Activated B cell treated with CpG ODN at 0.5 μM for 24 hours (primary cell): ENCODE results near the gene CNN2. TPM values are rescaled to one million over a fixed set of nuclear protein-coding genes. Genes with fewer than 3 reads are reported as not detected.

ENCODE experiments used
- ATAC-seq: fragments of 200-7000 bp; cut with Tn5 transposase; one replicate; pipeline ENCODE4 v1.10.0; 2021; ENCODE audit warnings: low read depth, mild to moderate bottlenecking, moderate library complexity
- CTCF ChIA-PET: fragments of 350-600 bp; sonication (Branson Sonifier 250); formaldehyde crosslinking; loops from one replicate; lab custom pipeline; 2021; ENCODE audit warnings: antibody characterized with exemption; lab: Charles Lee
- POLR2A ChIA-PET: fragments of 350-600 bp; sonication (Branson Sonifier 250); formaldehyde crosslinking; loops from one replicate; lab custom pipeline; 2021; ENCODE audit warnings: antibody characterized with exemption; lab: Charles Lee
- DNase-seq: peaks from one replicate; pipeline ENCODE4 v3.0.0; 2022
- H3K27ac Mint-ChIP-seq: one replicate; pipeline ENCODE4 v1.8.0; 2020; ENCODE audit warnings: mixed read lengths
- H3K27me3 Mint-ChIP-seq: one replicate; pipeline ENCODE4 v1.8.0; 2021; ENCODE audit warnings: mixed read lengths
- H3K36me3 Mint-ChIP-seq: one replicate; pipeline ENCODE4 v1.8.0; 2021; ENCODE audit warnings: low read depth, mixed read lengths
- H3K4me1 Mint-ChIP-seq: one replicate; pipeline ENCODE4 v1.8.0; 2021; ENCODE audit warnings: mixed read lengths
- H3K4me3 Mint-ChIP-seq: one replicate; pipeline ENCODE4 v1.8.0; 2020; ENCODE audit warnings: mild to moderate bottlenecking, mixed read lengths
- H3K9me3 Mint-ChIP-seq: one replicate; pipeline ENCODE4 v1.8.0; 2020; ENCODE audit warnings: mixed read lengths
- intact Hi-C: fragments of 100-400 bp; cut with micrococcal nuclease; formaldehyde crosslinking; loops from one replicate; pipeline ENCODE4 v1.15.1; 2024
- total RNA-seq: library from RNA; stranded (reverse); gene quantifications from 2 replicates; pipeline ENCODE4 v1.2.3, GENCODE V29; 2022
- TF ChIP-seq, protein P1 (sequence below): fragments of 200-600 bp; IDR thresholded peaks from one replicate; pipeline ENCODE4 v1.8.0; 2022; ENCODE audit warnings: antibody characterized with exemption, mild to moderate bottlenecking

Gene CNN2
- total RNA-seq, 1 donor from 2014 or later = 352 TPM

DNA sequence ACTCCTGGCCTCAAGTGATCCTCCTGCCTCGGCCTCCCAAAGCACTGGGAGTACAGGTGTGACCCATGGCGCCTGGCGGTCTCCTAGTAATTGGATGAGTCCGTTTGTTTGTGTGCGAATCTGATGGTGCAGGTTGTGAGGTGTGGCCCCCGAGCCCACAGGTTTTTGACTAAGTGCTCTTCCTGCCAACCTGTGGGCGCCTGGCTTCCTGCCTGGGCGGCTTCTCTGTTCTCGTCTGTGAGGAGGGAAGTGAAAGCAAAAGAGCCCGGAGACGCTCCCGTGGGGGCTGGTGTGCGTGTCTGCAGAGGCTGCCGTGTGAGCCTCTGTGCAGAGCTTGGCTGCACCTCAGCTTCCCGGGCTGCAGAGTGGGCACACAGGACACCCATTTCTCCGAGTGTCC, 50.5 kb downstream of the CNN2 start:
- intact Hi-C loops = loop anchor here (1.0 kb wide), 4 partner anchors 10 to 56 kb away; partner anchors contain the start of genes ABCA7, ARHGAP45, RNU6-2 and TMEM259
- Mint-ChIP-seq H3K9me3 (no peaks in the 10 kb centered on the region), H3K4me1 (peaks cover 67% of the 10 kb centered on the region), H3K36me3 (peaks cover 60% of the 10 kb centered on the region), H3K27me3 (no peaks in the 10 kb centered on the region), H3K27ac (peak overlapping the region; percentile 93), H3K4me3 (peak overlapping the region; percentile 71)
- DNase-seq = peak; percentile 84
- POLR2A ChIA-PET = interaction anchor here (0.6 to 13.1 kb wide), 25 partner anchors 9 to 361 kb away, joined by 3 to 184 read pairs (median 6); partner anchors contain the start of genes ABCA7, ARHGAP45, CIRBP and CNN2
- ATAC-seq = peak; percentile 89
- TF ChIP-seq, protein P1, sequence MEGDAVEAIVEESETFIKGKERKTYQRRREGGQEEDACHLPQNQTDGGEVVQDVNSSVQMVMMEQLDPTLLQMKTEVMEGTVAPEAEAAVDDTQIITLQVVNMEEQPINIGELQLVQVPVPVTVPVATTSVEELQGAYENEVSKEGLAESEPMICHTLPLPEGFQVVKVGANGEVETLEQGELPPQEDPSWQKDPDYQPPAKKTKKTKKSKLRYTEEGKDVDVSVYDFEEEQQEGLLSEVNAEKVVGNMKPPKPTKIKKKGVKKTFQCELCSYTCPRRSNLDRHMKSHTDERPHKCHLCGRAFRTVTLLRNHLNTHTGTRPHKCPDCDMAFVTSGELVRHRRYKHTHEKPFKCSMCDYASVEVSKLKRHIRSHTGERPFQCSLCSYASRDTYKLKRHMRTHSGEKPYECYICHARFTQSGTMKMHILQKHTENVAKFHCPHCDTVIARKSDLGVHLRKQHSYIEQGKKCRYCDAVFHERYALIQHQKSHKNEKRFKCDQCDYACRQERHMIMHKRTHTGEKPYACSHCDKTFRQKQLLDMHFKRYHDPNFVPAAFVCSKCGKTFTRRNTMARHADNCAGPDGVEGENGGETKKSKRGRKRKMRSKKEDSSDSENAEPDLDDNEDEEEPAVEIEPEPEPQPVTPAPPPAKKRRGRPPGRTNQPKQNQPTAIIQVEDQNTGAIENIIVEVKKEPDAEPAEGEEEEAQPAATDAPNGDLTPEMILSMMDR = no peak
- CTCF ChIA-PET = interaction anchor here (1.1 kb wide), 1 partner anchor 12 kb away, joined by 3 read pairs; no protein-coding TSS in a partner anchor

DNA sequence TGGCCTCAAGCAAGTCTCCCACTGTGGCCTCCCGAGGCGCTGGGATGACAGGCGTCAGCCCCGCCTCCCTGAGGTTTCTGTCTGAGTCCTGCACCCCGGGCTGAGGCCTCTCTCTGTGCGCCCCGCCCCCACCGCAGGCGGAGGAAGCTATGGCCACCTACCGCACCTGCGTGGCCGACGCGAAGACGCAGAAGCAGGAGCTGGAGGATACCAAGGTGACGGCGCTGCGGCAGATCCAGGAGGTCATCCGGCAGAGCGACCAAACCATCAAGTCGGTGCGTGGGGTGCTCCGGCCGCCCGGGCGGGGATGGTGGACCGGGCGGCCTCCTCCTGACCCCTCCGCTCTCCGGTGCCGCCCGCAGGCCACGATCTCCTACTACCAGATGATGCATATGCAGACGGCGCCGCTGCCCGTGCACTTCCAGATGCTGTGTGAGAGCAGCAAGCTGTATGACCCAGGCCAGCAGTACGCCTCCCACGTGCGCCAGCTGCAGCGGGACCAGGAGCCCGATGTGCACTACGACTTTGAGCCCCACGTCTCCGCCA, 53.2 kb downstream of the CNN2 start:
- H3K27me3 Mint-ChIP-seq = no peaks in the 10 kb centered on the region
- TF ChIP-seq, protein P1 = no peak
- ChIA-PET CTCF (interaction anchor here (1.1 kb wide), 1 partner anchor 15 kb away, joined by 4 read pairs; no protein-coding TSS in a partner anchor), POLR2A (interaction anchor here (0.6 to 13.1 kb wide), 6 partner anchors 7 to 189 kb away, joined by 3 to 184 read pairs (median 4); partner anchors contain the start of genes ABCA7, ARHGAP45 and CIRBP)
- intact Hi-C loops = no loop called here
- no peaks in the 10 kb centered on the region for H3K9me3 Mint-ChIP-seq
- peak overlapping the region; percentile 41 for H3K27ac Mint-ChIP-seq
- peaks cover 62% of the 10 kb centered on the region for H3K36me3 Mint-ChIP-seq
- DNase-seq = no peak
- H3K4me1 Mint-ChIP-seq = peaks cover 59% of the 10 kb centered on the region
- no peak for ATAC-seq
- H3K4me3 Mint-ChIP-seq = no peak overlapping the region

DNA sequence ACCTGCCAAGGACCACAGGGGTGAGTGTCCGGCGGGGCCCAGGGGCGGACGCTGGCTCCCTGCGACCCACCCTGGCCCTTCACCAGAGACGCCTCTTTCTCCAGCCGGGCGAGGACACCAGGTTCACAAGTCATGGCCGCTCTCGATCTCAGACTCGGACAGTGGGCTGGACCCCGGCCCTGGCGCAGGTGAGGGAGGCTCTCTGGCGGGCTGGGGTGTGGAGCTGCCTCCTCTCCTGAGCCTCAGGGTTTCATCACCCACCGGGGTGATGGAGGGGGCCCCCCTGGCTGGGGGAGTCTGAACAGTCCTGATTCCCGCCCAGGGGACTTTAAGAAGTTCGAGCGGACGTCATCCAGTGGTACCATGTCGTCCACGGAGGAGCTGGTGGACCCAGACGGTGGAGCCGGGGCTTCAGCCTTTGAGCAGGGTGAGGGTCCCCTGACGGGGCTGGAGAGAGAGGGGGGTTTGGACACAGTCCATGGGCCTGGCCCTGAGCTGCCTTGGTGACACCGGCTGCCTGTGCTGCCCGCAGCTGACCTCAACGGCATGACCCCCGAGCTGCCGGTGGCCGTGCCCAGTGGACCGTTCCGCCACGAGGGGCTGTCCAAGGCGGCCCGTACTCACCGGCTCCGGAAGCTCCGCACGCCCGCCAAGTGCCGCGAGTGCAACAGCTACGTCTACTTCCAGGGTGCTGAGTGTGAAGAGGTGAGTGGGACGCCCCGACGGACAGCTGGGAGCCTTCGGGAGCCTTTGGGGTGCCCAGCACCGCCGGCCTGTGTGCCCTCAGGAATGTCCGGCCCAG, 54.2 kb downstream of the CNN2 start:
- ChIA-PET POLR2A (interaction anchor here (0.6 to 13.1 kb wide), 6 partner anchors 5 to 42 kb away, joined by 3 to 184 read pairs (median 19); partner anchors contain the start of genes ABCA7 and ARHGAP45), CTCF (interaction anchor here (1.1 kb wide), 1 partner anchor 16 kb away, joined by 4 read pairs; no protein-coding TSS in a partner anchor)
- TF ChIP-seq, protein P1 = no peak
- DNase-seq (no peak), ATAC-seq (no peak)
- intact Hi-C loops = no loop called here
- Mint-ChIP-seq H3K27ac (no peak overlapping the region), H3K36me3 (peaks cover 69% of the 10 kb centered on the region), H3K4me3 (no peak overlapping the region), H3K9me3 (no peaks in the 10 kb centered on the region), H3K4me1 (peaks cover 58% of the 10 kb centered on the region), H3K27me3 (no peaks in the 10 kb centered on the region)

DNA sequence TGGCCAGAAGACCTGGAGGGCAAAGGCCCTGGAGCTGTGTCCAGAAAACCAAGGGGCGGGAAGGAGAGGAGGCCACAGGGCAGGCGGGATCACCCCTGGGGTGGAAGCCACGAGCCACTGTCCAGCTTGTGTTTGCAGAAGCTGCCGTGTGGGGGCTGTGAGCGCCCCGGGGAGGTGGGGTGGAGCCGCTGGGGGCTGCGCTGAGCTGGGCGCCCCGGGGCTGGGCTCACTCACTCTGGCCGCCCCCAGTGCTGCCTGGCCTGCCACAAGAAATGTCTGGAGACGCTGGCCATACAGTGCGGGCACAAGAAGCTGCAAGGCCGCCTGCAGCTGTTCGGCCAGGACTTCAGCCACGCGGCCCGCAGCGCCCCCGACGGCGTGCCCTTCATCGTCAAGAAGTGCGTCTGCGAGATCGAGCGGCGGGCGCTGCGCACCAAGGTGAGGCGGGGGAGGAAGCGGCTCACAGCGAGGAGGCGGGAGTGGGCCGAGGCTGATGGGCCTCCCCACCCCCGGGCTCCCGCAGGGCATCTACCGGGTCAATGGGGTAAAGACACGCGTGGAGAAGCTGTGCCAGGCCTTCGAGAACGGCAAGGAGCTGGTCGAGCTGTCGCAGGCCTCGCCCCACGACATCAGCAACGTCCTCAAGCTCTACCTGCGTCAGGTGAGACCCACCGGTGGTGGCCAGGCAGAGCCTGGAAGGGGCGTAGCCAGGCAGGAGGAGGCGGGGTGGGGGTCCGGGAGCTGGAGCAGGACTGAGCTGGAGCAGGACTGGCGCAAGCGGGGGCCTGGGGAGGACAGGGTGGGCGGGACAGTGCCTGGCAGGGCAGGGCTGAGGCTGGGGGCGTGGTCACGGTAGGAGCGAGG, 55.1 kb downstream of the CNN2 start:
- no peaks in the 10 kb centered on the region for H3K27me3 Mint-ChIP-seq
- peak overlapping the region; percentile 65 for H3K27ac Mint-ChIP-seq
- H3K36me3 Mint-ChIP-seq = peaks cover 68% of the 10 kb centered on the region
- no peak overlapping the region for H3K4me3 Mint-ChIP-seq
- ChIA-PET POLR2A (interaction anchor here (0.5 to 13.1 kb wide), 5 partner anchors 5 to 41 kb away, joined by 4 to 184 read pairs (median 32); partner anchors contain the start of genes ABCA7 and ARHGAP45), CTCF (no interaction called here)
- no peaks in the 10 kb centered on the region for H3K9me3 Mint-ChIP-seq
- peaks cover 56% of the 10 kb centered on the region for H3K4me1 Mint-ChIP-seq
- TF ChIP-seq, protein P1 = no peak
- DNase-seq (no peak), ATAC-seq (no peak)
- intact Hi-C loops = loop anchor here (2.0 kb wide), 1 partner anchor 13 kb away; no protein-coding TSS in a partner anchor
